COR-L47 (cell line): ENCODE results near the gene PSMC4.

ENCODE experiments used
- DNase-seq: peaks from one replicate; lab custom pipeline; 2025; lab: John Stamatoyannopoulos, UW

PSMC4 gene

GRCh38 chr19:39970675-39971379, at the start of gene PSMC4:
PSMC4 (plus strand) TSS chr19:39971165; CDS start chr19:39971203, 38 bp downstream.
- DNase-seq: peak; percentile 98

- no peak for DNase-seq
Observed at GRCh38 chr19:39923862-39924261, 47.1 kb upstream of the PSMC4 start.

GRCh38 chr19:39924389-39924788, 46.6 kb upstream of the PSMC4 start:
- no peak for DNase-seq

- no peak for DNase-seq
Observed at GRCh38 chr19:39924952-39925351, 46.0 kb upstream of the PSMC4 start.

GRCh38 chr19:39926170-39926760, 44.7 kb upstream of the PSMC4 start:
- no peak for DNase-seq

GRCh38 chr19:39927076-39927475, 43.9 kb upstream of the PSMC4 start:
- DNase-seq: no peak

GRCh38 chr19:39927524-39928356, 43.2 kb upstream of the PSMC4 start:
- no peak for DNase-seq

- no peak for DNase-seq
Observed at GRCh38 chr19:39928357-39928725, 42.6 kb upstream of the PSMC4 start.

- no peak for DNase-seq
Observed at GRCh38 chr19:39929750-39930149, 41.2 kb upstream of the PSMC4 start.

- no peak for DNase-seq
Observed at GRCh38 chr19:39934584-39935363, 36.2 kb upstream of the PSMC4 start, which contains the start of gene FCGBP. FCGBP (minus strand) TSS chr19:39934634.

- no peak for DNase-seq
Observed at GRCh38 chr19:39935364-39935661, 35.7 kb upstream of the PSMC4 start.

- no peak for DNase-seq
Observed at GRCh38 chr19:39936020-39936419, 34.9 kb upstream of the PSMC4 start.

GRCh38 chr19:39936622-39937021, 34.3 kb upstream of the PSMC4 start:
- DNase-seq: no peak

- no peak for DNase-seq
Observed at GRCh38 chr19:39937094-39937720, 33.8 kb upstream of the PSMC4 start.

GRCh38 chr19:39937787-39938186, 33.2 kb upstream of the PSMC4 start:
- no peak for DNase-seq

GRCh38 chr19:39939556-39939955, 31.4 kb upstream of the PSMC4 start:
- no peak for DNase-seq

GRCh38 chr19:39940221-39940833, 30.6 kb upstream of the PSMC4 start:
- no peak for DNase-seq

- no peak for DNase-seq
Observed at GRCh38 chr19:39941151-39941550, 29.8 kb upstream of the PSMC4 start.

GRCh38 chr19:39941615-39942365, 29.2 kb upstream of the PSMC4 start:
- no peak for DNase-seq

GRCh38 chr19:39942366-39942730, 28.6 kb upstream of the PSMC4 start:
- no peak for DNase-seq

GRCh38 chr19:39943586-39943985, 27.4 kb upstream of the PSMC4 start:
- no peak for DNase-seq
